Measurements from ENCODE around the gene SAMD10. TPM values are rescaled to one million over a fixed set of nuclear protein-coding genes. Genes with fewer than 3 reads are reported as not detected.

The SAMD10 gene
- total RNA-seq, 4 donors from 2014 or later = 1.1 to 2.3 (median 2.0) TPM; not detected in 1

DNA sequence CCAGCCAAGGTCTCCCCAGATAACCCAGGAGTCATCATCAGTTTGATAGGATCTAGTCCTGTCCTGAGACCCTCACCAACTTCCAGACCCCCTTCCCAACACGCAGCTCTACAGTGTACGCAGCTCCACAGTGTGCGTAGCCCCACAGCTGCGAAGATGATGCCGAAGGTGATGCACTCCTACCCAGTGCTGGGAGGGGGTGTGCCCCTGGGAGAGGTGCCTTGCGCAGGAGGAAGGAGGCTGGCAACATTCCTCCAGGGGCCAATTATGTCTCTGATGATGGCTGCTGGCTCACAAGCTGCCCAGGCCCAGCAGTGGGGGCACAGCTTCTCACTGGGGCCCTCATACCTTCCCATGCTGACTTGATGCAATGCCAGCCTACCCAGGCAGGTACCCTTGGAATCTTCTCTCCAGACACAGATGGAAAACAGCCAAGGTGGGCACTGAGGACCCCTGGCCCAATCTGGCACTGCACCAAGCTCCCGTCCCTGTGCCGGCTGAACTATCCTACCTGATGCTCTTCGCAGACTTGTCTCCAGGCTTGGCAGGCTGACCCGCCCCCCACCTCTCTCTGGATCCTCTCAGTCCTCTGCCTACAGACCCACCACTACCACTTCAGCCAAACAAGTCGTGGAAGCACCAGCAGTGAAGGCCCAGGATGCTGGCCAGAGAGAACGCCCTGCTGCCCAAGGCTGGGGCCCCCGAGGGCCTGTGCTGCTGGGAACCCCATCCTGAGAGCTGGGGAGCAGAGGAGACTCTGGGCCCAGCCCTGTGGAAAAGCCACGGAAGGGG, 11.1 kb downstream of the SAMD10 start:
- TF ChIP-seq, protein P1, sequence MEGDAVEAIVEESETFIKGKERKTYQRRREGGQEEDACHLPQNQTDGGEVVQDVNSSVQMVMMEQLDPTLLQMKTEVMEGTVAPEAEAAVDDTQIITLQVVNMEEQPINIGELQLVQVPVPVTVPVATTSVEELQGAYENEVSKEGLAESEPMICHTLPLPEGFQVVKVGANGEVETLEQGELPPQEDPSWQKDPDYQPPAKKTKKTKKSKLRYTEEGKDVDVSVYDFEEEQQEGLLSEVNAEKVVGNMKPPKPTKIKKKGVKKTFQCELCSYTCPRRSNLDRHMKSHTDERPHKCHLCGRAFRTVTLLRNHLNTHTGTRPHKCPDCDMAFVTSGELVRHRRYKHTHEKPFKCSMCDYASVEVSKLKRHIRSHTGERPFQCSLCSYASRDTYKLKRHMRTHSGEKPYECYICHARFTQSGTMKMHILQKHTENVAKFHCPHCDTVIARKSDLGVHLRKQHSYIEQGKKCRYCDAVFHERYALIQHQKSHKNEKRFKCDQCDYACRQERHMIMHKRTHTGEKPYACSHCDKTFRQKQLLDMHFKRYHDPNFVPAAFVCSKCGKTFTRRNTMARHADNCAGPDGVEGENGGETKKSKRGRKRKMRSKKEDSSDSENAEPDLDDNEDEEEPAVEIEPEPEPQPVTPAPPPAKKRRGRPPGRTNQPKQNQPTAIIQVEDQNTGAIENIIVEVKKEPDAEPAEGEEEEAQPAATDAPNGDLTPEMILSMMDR (IDR thresholded peaks at IDR 0.05; ENCODE audit: low read depth) = no peak

GRCh38 chr20:63967330-63968135, 11.9 kb downstream of the SAMD10 start:
- TF ChIP-seq, protein P1 (IDR thresholded peaks at IDR 0.05; ENCODE audit: low read depth) = no peak

DNA sequence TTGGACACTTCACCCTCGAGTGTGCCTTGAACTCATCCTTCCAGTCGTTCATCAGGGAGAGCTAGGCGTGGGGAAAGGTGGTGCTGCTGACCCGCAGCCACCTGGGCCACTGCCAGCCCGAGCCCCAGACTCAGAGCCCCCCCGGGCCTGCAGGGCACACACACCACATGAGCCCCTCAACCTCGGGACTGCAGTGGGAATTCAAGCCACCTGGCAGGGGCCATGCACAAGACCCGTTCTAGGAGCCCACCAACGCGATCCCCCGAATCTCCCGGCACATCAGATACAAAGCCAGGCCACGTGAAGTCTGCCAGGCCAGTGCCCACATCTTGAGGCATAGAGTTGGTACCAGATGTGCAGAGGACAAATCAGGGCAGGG, 12.5 kb downstream of the SAMD10 start:
- TF ChIP-seq, protein P1 (IDR thresholded peaks at IDR 0.05; ENCODE audit: low read depth) = no peak

DNA sequence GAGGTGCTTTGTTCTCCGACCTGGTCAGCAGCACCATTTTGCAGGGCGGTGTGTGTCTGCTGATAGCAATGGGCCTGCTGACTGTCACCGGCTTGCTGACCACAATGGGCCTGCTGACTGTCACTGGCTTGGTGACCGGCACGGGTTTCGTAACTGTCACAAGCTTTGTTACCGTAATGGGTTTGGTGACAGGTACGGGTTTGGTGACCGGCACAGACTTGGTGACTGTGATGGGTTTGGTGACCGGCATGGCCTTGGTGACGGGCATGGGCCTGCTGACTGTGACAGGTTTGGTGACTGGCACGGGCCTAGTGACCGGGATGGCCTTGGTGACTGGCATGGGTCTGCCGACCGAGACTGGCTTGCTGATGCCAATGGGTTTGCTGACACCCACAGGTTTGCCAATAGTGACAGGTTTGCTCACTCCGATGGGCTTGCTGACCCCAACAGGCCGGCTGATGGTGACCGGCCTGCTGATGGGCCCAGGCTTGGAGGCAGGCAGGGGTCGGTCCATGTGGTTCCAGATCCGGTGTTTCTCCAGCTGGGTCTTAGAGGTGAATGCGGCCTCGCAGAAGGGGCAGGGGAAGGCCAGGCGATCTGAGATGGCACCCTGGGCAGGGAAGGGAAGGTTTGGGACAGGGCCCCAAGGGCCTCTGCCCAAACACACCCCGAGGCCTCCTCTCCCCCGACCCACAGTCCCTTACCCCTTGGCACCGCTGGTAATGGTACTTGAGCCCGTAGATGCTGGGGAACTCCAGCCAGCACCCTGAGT, 13.1 kb downstream of the SAMD10 start:
- TF ChIP-seq, protein P1 (IDR thresholded peaks at IDR 0.05; ENCODE audit: low read depth) = no peak

DNA sequence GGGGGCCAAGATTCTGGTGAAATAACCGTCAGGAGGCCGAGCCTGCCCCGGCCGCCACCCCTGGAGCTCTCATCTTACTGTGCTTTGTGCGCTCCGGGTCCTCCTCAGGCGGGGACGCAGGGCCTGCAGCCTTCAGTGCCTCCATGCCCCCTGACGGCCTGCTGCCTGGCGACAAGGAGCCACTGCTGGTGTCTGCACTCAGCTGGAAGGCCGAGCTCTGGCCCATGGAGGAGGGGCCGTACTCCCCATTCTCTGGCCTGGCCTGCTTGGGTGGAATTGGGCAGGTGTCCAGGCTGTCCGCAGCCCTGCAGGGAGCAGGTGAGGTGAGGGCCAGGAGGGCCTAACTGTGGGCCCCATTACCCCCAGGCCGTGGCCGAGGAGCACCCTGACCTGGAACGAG, 15.0 kb downstream of the SAMD10 start:
- TF ChIP-seq, protein P1 (IDR thresholded peaks at IDR 0.05; ENCODE audit: low read depth) = no peak

DNA sequence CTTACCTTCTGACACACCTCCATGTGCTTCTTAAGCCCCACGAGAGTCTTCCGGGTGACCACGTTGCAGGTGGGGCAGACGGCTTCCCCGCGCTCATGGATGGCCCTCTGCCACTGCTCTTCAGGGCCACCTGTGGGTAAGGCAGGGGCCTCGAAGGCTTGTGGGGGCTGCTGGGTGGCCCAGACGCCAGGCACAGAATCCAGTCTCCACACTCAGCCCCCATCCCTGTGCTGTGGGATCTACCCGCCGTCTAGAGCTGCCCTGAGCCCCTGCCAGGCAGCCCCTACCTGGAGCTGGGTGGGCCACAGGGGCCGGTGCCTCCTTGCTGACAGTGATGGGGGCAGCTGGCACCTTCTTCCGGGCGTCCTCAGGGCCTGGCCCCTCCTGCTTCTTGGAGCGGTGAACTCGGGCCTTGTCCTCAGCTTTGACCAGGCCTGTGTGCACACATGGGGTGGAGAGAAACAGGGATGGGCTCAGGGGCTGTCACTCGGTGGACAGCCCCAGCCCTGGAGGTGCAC, 15.6 kb downstream of the SAMD10 start:
- TF ChIP-seq, protein P1 (IDR thresholded peaks at IDR 0.05; ENCODE audit: low read depth) = no peak
